ENCODE measurements around the gene MACROD2.

DNA sequence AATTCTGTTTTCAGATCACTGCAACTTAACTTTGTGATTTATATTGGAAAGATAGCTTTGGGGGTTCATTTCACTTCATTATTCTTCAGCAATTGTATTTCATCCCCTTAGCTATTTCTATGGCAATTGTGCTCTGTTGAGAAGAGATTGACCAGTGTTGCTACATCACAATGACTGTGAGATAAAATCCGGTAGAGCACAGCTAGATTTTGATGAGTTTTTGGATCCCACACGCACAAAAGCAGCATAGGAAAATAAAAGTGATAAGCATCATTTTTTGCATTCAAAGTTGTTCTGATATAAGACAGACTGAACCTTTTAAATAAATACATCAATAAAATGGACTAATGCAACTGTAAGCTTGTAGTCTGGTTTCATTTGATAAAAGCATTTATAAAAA, 1843.2 kb downstream of the MACROD2 start:
- no peak for TF ChIP-seq POLR2AphosphoS5 (IDR thresholded peaks at IDR 0.05)
- TF ChIP-seq, protein P1, sequence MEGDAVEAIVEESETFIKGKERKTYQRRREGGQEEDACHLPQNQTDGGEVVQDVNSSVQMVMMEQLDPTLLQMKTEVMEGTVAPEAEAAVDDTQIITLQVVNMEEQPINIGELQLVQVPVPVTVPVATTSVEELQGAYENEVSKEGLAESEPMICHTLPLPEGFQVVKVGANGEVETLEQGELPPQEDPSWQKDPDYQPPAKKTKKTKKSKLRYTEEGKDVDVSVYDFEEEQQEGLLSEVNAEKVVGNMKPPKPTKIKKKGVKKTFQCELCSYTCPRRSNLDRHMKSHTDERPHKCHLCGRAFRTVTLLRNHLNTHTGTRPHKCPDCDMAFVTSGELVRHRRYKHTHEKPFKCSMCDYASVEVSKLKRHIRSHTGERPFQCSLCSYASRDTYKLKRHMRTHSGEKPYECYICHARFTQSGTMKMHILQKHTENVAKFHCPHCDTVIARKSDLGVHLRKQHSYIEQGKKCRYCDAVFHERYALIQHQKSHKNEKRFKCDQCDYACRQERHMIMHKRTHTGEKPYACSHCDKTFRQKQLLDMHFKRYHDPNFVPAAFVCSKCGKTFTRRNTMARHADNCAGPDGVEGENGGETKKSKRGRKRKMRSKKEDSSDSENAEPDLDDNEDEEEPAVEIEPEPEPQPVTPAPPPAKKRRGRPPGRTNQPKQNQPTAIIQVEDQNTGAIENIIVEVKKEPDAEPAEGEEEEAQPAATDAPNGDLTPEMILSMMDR (IDR thresholded peaks at IDR 0.05): no peak
- TF ChIP-seq POLR2A (IDR thresholded peaks at IDR 0.05): no peak
